COR-L47 (cell line): ENCODE results near the gene MMP15.
"Not testable (repeated sequence)": the region's sequence is repeated elsewhere in the genome, so short reads cannot be mapped to it uniquely, and the experiment has no call there.

Experiments
- DNase-seq: peaks from one replicate; lab custom pipeline; 2025; lab: John Stamatoyannopoulos, UW

The MMP15 gene

GRCh38 chr16:58086381-58087208, 61.0 kb downstream of the MMP15 start:
- DNase-seq, result peak; percentile 75

GRCh38 chr16:58087209-58087913, 61.8 kb downstream of the MMP15 start:
- DNase-seq, result no peak

GRCh38 chr16:58088091-58088490, 62.5 kb downstream of the MMP15 start:
- DNase-seq, result no peak

GRCh38 chr16:58090396-58090795, 64.8 kb downstream of the MMP15 start:
- not testable (repeated sequence) for DNase-seq

- DNase-seq, result no peak
Measured at GRCh38 chr16:58094026-58094425, 68.5 kb downstream of the MMP15 start.

- no peak for DNase-seq
Measured at GRCh38 chr16:58094791-58095574, 69.4 kb downstream of the MMP15 start.

GRCh38 chr16:58095575-58095960, 70.0 kb downstream of the MMP15 start:
- not testable (repeated sequence) for DNase-seq

GRCh38 chr16:58096249-58096648, 70.7 kb downstream of the MMP15 start:
- no peak for DNase-seq
